Stimulated activated CD4-positive, alpha-beta T cell treated with anti-CD3 and anti-CD28 coated beads, Interleukin-12 subunit alpha, Interleukin-12 subunit beta, amount 100 ng/mL, for 24 hours (primary cell): ENCODE results near the gene BBOX1.
"Not testable (repeated sequence)": the region's sequence is repeated elsewhere in the genome, so short reads cannot be mapped to it uniquely, and the experiment has no call there.

Experiments used
- DNase-seq, 2 experiments: peaks; one replicate each; pipeline ENCODE4 v3.0.0-alpha.2; 2020; ENCODE audit warnings: low read depth in 2 of 2

BBOX1 gene

DNA sequence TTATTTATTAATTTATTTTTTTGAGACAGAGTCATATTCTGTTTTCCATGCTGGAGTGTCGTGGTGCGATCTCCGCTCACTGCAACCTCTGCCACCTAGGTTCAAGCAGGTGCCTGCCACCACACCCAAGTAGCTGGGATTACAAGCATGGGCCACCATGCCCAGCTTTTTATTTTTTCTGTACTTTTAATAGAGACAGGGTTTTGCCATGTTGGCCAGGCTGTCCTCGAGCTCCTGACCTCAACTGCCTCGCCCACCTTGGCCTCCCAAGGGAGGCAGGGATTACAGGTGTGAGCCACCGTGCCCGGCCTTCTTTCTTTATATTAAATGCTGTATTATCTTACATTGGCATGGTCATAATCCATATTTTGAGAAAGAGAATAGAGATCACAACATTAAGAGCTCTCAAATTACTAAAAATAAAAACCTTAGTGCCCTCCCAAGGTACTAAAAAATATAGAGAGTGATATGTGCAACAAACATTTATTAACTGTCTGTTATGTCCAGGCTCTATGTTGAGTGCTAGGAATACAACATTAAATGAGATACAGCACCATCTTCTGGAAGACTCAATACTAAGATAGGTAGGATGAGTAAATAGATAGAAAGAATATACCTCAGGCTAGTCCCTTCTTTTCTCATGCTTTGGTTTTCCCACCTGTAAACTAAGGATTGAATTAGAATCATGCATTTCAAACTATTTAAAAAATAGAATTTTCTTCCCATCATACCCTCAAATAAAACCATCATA lies 84.1 kb downstream of the BBOX1 start:
- DNase-seq, result no peak

DNA sequence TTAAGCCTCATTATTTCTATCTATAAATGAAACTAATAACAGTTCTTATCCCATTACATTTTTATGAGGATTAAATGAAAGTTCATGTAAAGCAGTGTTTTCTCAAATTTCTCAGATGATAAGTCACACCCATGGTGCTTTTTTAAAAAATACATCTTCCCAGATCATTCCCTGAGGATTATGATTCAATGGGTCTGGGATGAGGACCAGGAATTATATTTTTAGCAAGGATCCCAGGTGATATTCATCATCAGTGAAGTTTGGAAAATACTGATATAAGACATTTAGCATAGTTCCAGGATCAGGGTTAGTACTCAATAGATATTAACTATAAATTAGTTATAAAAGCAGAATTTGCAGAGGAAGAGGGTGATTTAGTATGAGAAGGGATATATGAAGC lies 89.1 kb downstream of the BBOX1 start:
- no peak for DNase-seq

DNA sequence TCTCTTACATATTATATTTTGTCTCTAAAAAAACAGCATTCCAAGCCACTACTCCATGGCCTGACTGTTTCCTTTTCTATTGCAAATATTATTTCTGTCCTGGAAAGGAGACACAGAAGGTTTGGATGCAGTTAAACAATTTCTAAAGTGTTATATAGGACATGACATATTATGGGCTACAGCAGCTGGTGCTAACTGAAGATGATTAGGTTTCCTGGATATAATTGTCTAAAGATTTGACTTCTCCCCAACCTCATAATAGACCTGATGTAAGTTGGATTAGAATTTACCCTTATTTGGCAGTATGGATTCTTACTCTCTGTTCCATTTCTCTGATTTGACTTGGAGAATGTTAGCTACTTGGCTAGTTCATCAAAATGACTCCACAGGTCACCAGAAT lies 90.2 kb downstream of the BBOX1 start:
- DNase-seq, result no peak

DNA sequence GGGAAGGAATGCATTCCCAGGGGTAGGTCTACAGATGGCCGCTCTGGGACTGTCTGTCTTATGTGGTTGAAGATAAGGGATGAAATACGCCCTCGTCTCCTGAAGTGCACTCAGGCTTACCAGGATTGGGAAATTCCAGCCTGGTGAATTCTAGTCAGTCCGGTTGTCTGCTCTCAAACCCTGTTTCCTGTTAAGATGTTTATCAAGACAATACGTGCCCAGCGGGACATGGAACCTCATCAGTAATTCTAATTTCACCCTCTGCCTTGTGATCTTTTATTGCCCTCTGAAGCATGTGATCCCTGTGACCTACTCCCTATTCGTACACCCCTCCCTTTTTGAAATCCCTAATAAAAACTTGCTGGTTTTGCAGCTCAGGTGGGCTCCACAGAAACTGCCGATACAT lies 95.3 kb downstream of the BBOX1 start:
- not testable (repeated sequence) for DNase-seq

GRCh38 chr11:27138716-27139115 lies 98.1 kb downstream of the BBOX1 start:
- DNase-seq, result no peak

- DNase-seq, result no peak
These were observed 99.2 kb downstream of the BBOX1 start for GRCh38 chr11:27139742-27140367.

DNA sequence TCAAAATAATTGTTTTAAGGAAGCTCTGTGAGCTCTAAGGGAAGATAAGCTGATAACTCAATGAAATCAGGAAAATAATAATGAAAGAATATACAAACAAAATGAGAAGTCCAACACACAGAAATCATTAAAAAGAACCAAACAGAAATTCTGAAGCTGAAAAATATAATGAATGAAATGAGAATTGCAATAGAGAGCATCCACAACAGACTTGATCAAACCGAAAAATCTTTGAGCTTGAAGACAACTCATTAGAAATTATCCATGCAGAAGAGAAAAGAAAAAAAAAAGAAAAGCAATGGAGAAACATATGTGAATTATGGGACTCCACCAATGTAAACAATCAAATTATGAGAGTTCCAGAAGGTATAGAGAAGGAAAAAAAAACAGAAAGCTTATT lies 101.0 kb downstream of the BBOX1 start:
- DNase-seq, result no peak

DNA sequence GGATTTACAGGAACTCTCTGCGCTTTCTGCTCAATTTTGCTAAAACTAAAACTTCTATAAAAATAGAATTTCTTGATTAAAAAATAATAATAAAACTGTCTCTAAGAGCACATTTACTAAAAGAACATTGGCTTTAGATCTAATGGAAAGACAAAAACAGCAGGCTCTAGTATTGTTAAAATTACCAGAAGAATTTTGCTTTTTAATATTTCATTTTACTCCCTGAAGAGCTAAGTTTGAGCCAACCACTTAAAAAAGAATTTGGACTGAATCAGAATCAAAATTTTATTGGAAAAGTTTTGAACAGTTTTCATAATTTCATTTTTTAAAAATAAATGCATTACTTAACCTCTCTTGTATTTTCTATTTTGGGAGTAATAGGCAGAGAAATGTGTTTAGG lies 107.3 kb downstream of the BBOX1 start:
- DNase-seq, result no peak

DNA sequence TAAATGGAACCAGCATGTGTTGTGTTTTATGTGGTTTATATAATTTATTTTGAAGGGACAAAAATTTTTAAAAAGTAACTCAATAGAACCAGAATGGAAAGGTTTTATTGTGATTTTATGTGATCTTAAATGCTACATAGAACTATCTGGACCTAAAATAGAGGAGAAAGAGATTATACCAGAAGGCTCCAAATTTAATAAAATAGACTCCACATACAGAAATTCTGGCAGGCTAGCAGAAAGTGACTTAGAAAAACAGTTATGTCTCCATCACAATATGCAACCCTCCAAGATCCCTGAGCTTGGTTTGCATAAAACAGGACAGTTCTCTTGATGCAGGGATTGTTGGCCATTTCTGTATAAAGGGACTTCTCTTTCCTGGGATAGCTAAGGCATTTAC lies 107.9 kb downstream of the BBOX1 start:
- no peak for DNase-seq

GRCh38 chr11:27150098-27150497 lies 109.5 kb downstream of the BBOX1 start:
- no peak for DNase-seq

- no peak for DNase-seq
These were observed 112.5 kb downstream of the BBOX1 start for GRCh38 chr11:27153136-27153535.

DNA sequence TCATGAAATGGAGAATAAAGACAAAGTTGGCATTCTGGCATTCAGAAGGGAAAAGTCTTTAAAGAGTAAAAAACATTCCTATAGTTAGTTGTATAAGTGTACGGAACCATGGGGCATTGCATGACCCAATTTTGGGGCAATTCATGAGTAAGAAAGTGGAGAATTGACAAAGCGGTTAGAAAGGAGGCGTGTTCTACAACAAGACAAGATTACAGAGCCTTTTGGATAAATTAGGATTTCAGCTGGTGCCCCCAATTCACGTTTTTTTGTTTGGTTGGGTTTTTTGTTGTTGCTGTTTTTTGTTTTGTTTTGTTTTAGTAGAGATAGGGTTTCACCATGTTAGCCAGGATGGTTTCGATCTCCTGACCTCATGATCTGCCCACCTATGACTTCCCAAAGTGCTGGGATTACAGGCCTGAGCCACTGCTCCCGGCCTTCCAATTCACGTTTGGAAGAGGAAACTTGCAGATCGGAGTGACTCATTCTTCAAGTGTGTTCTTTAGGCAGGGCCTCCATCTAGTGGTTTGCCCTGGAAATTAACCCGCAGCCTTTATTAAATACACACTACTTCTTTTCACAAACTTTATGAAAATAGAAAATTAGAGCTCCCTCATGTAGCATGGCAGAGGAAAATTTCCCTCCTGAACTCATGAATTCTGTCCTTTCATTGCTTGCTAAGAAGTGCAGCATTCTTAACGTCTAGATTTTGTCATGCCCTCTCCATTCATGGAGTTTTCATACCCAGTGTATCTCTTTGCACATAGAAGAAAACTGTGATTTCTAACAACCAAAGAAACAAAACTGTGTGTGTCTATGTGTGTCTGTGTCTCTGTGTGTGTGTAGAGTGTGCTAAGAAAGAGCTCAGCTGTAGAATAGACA lies 118.1 kb downstream of the BBOX1 start:
- no peak for DNase-seq

DNA sequence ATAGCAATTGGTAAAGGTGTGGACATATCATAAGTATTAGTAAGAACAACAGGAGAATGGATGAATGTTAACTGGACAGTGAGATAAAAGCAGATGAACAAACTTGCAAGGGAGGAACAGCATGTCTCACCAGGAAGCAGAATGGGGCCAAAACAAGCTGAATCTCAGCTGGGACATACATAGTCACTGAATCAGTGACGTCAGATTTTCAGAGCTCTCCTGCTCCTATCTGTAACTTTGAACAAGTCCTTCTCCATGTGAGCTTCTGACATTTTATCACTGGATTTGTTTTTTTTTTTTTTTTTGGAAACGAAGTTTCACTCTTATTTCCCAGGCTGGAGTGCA lies 118.7 kb downstream of the BBOX1 start:
- no peak for DNase-seq

GRCh38 chr11:27161071-27161470 lies 120.5 kb downstream of the BBOX1 start:
- DNase-seq, result no peak

DNA sequence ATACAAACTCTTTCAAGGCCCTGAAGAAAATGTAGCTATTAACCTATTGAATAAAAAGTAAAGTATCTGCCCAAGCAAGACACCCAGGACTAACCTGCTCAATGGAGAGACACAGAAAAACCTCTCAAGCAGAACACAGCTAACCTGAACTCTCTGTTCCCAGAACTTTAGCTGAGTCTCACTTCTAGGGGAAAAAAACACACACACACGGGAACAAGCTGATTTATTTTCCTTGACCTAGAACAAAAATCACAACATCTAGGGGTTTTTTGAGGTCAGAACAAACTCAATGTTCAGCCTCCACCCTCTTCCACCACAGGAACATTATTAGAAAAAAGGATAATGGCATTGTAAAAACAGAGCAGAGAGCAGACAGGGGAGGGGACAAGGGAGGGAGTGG lies 121.6 kb downstream of the BBOX1 start:
- DNase-seq, result no peak

- DNase-seq, result no peak
These were observed 125.5 kb downstream of the BBOX1 start for GRCh38 chr11:27166130-27166529.

- no peak for DNase-seq
These were observed 130.9 kb downstream of the BBOX1 start for GRCh38 chr11:27171376-27171958.

- no peak for DNase-seq
These were observed 132.9 kb downstream of the BBOX1 start for GRCh38 chr11:27173545-27173944.

GRCh38 chr11:27174021-27174420 lies 133.4 kb downstream of the BBOX1 start:
- no peak for DNase-seq

DNA sequence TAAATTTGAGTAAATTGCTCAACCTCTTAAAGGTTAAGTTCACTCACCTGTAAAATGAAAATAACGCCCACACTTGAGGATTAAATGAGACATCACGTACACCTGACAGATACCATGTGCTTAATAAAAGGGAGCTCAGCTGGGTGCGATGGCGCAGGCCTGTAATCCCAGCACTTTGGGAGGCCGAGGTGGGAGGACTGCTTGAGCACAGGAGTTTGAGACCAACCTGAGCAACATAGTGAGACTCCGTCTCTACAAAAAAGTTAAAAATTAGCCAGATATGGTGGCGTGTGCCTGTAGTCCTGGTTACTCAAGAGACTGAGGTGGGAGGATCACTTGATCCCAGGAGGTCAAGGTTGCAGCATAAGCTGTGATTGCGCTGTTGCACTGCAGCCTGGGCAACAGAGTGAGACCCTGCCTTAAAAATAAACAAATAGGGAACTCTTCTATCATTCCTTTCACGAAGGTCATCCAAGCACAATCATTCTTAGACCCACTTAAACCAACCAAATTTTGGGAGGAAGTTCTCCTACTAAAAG lies 134.1 kb downstream of the BBOX1 start:
- no peak for DNase-seq

- DNase-seq, result not testable (repeated sequence)
These were observed 134.9 kb downstream of the BBOX1 start for GRCh38 chr11:27175562-27175961.
